Left renal pelvis (tissue), 4 donors: ENCODE data around the gene PHLDB1. TPM values are rescaled to one million over a fixed set of nuclear protein-coding genes. Genes with fewer than 3 reads are reported as not detected.
"Not testable (repeated sequence)": the region's sequence is repeated elsewhere in the genome, so short reads cannot be mapped to it uniquely, and the experiment has no call there.

Source experiments
- DNase-seq, 4 donors: peaks; one replicate each; pipeline ENCODE4 v3.0.0-alpha.2; 2013; ENCODE audit warnings: low read depth in 4 of 4, low spot score in 3 of 4
- polyA plus RNA-seq, 4 donors: library from polyadenylated mRNA; unstranded; fragments of 120-200 nt; gene quantifications; one replicate each; pipeline ENCODE4 v1.2.1, GENCODE V29; 2013; ENCODE audit not compliant: insufficient read length in 4 of 4

Gene PHLDB1
- polyA plus RNA-seq, 4 donors = 66.2 to 156 (median 119) TPM

- DNase-seq = peak in 1 of 4 donors; percentile 82
These were observed 2.1 kb upstream of the PHLDB1 start for GRCh38 chr11:118605116-118605867.

- DNase-seq = no peak
These were observed 1.1 kb upstream of the PHLDB1 start for GRCh38 chr11:118606157-118606843.

GRCh38 chr11:118606844-118607228 lies 579 bp upstream of the PHLDB1 start:
- no peak for DNase-seq

- DNase-seq = no peak
These were observed 1.2 kb downstream of the PHLDB1 start for GRCh38 chr11:118608360-118609227.

- no peak for DNase-seq
These were observed 2.2 kb downstream of the PHLDB1 start for GRCh38 chr11:118609380-118610224.

GRCh38 chr11:118610225-118610772 lies 2.9 kb downstream of the PHLDB1 start:
- no peak for DNase-seq

- no peak for DNase-seq
These were observed 3.5 kb downstream of the PHLDB1 start for GRCh38 chr11:118610773-118611432.

- DNase-seq = not testable (repeated sequence)
These were observed 4.0 kb downstream of the PHLDB1 start for GRCh38 chr11:118611433-118611795.

GRCh38 chr11:118612378-118612777 lies 5.0 kb downstream of the PHLDB1 start:
- DNase-seq = no peak

- no peak for DNase-seq
These were observed 7.1 kb downstream of the PHLDB1 start for GRCh38 chr11:118614511-118614910.

- no peak for DNase-seq
These were observed 8.0 kb downstream of the PHLDB1 start for GRCh38 chr11:118615282-118615975.

- DNase-seq = no peak
These were observed 8.6 kb downstream of the PHLDB1 start for GRCh38 chr11:118615976-118616371.

- no peak for DNase-seq
These were observed 10.9 kb downstream of the PHLDB1 start for GRCh38 chr11:118618115-118618990.

- DNase-seq = no peak
These were observed 11.6 kb downstream of the PHLDB1 start for GRCh38 chr11:118618991-118619375.

GRCh38 chr11:118619444-118620197 lies 12.2 kb downstream of the PHLDB1 start:
- DNase-seq = no peak

- DNase-seq = no peak
These were observed 13.2 kb downstream of the PHLDB1 start for GRCh38 chr11:118620529-118621070.
